Fibroblast of villous mesenchyme (primary cell): Measurements from ENCODE around the gene ADH1B. TPM values are rescaled to one million over a fixed set of nuclear protein-coding genes. Genes with fewer than 3 reads are reported as not detected.

Source experiments
- DNase-seq: peaks from one replicate; pipeline ENCODE4 v3.0.0-alpha.2; 2010; ENCODE audit warnings: low read depth
- H3K4me3 ChIP-seq: 2 replicates; pipeline ENCODE4 v1.5.1; 2011; ENCODE audit warnings: low read depth, mild to moderate bottlenecking, low read length
- CTCF ChIP-seq: IDR thresholded peaks from 2 replicates; pipeline ENCODE4 v1.5.1; 2012; ENCODE audit warnings: low read depth, mild to moderate bottlenecking, low read length; ENCODE audit not compliant: insufficient read depth
- total RNA-seq: library from RNA; depleted of rRNA; stranded (reverse); fragments of >200 nt; gene quantifications from 2 replicates; pipeline ENCODE4 v1.2.3, GENCODE V29; 2012

The ADH1B gene
- total RNA-seq, 1 donor = 0.43 TPM

GRCh38 chr4:99339172-99339571, 18.0 kb upstream of the ADH1B start:
- DNase-seq = no peak
- TF ChIP-seq CTCF = no peak
- no peak overlapping the region for H3K4me3 ChIP-seq

- no peak for DNase-seq
- H3K4me3 ChIP-seq = no peak overlapping the region
- TF ChIP-seq CTCF = no peak
Observed at GRCh38 chr4:99336553-99336952, 15.4 kb upstream of the ADH1B start.

- TF ChIP-seq CTCF = no peak
- H3K4me3 ChIP-seq = no peak overlapping the region
- DNase-seq = no peak
Observed at GRCh38 chr4:99334880-99335279, 13.7 kb upstream of the ADH1B start.

- no peak overlapping the region for H3K4me3 ChIP-seq
- no peak for TF ChIP-seq CTCF
- no peak for DNase-seq
Observed at GRCh38 chr4:99330648-99331047, 9.4 kb upstream of the ADH1B start.

- no peak for DNase-seq
- no peak for TF ChIP-seq CTCF
Observed at GRCh38 chr4:99329876-99330275, 8.7 kb upstream of the ADH1B start.

GRCh38 chr4:99324979-99325378, 3.8 kb upstream of the ADH1B start:
- TF ChIP-seq CTCF = no peak
- DNase-seq = peak; percentile 87
- no peak overlapping the region for H3K4me3 ChIP-seq

More at GRCh38 chr4:99329876-99330275, 8.7 kb upstream of the ADH1B start:
- no peak overlapping the region for H3K4me3 ChIP-seq

- no peak for TF ChIP-seq CTCF
- DNase-seq = no peak
- no peak overlapping the region for H3K4me3 ChIP-seq
Observed at GRCh38 chr4:99324361-99324760, 3.2 kb upstream of the ADH1B start.
